Measurements from ENCODE around the gene TMEM61. TPM values are rescaled to one million over a fixed set of nuclear protein-coding genes. Genes with fewer than 3 reads are reported as not detected.
A peak's percentile ranks its signal among the peaks of the same experiment; 100 is the strongest.

The TMEM61 gene
- total RNA-seq, 1 donor from 2014 or later: 2.9 TPM

- Histone ChIP-seq H3K27me3 (ENCODE audit: control insufficient read depth, insufficient read depth, low read length) (no peaks in the 10 kb centered on the region), H3K36me3 (ENCODE audit: control insufficient read depth, insufficient read depth, low read length) (no peaks in the 10 kb centered on the region), H3K4me3 (ENCODE audit: low read depth, low read length) (no peak overlapping the region)
- no peak for DNase-seq (ENCODE audit: low read depth)
- TF ChIP-seq CTCF (IDR thresholded peaks at IDR 0.05; ENCODE audit: insufficient read depth, low read length, severe bottlenecking): no peak
- peak; percentile 13 for FAIRE-seq
Observed at GRCh38 chr1:54978528-54979326, 1.7 kb upstream of the TMEM61 start.

GRCh38 chr1:54979327-54979891 lies 1.0 kb upstream of the TMEM61 start:
- Histone ChIP-seq H3K4me3 (ENCODE audit: low read depth, low read length) (no peak overlapping the region), H3K36me3 (ENCODE audit: control insufficient read depth, insufficient read depth, low read length) (no peaks in the 10 kb centered on the region), H3K27me3 (ENCODE audit: control insufficient read depth, insufficient read depth, low read length) (no peaks in the 10 kb centered on the region)
- DNase-seq (ENCODE audit: low read depth) (no peak), FAIRE-seq (no peak)
- no peak for TF ChIP-seq CTCF (IDR thresholded peaks at IDR 0.05; ENCODE audit: insufficient read depth, low read length, severe bottlenecking)

GRCh38 chr1:54980046-54980527 lies 341 bp upstream of the TMEM61 start:
- DNase-seq (ENCODE audit: low read depth) (no peak), FAIRE-seq (no peak)
- Histone ChIP-seq H3K4me3 (ENCODE audit: low read depth, low read length) (peak overlapping the region; percentile 45), H3K27me3 (ENCODE audit: control insufficient read depth, insufficient read depth, low read length) (no peaks in the 10 kb centered on the region), H3K36me3 (ENCODE audit: control insufficient read depth, insufficient read depth, low read length) (no peaks in the 10 kb centered on the region)
- TF ChIP-seq CTCF (IDR thresholded peaks at IDR 0.05; ENCODE audit: insufficient read depth, low read length, severe bottlenecking): no peak

GRCh38 chr1:54981466-54981865 lies 1.0 kb downstream of the TMEM61 start:
- FAIRE-seq (no peak), DNase-seq (ENCODE audit: low read depth) (no peak)
- TF ChIP-seq CTCF (IDR thresholded peaks at IDR 0.05; ENCODE audit: insufficient read depth, low read length, severe bottlenecking): no peak
- H3K4me3 ChIP-seq (ENCODE audit: low read depth, low read length): no peak overlapping the region
- H3K27me3 ChIP-seq (ENCODE audit: control insufficient read depth, insufficient read depth, low read length): no peaks in the 10 kb centered on the region
- no peaks in the 10 kb centered on the region for H3K36me3 ChIP-seq (ENCODE audit: control insufficient read depth, insufficient read depth, low read length)

GRCh38 chr1:54982739-54983138 lies 2.3 kb downstream of the TMEM61 start:
- FAIRE-seq (no peak), DNase-seq (ENCODE audit: low read depth) (no peak)

More at GRCh38 chr1:54982739-54983138, 2.3 kb downstream of the TMEM61 start:
- no peak overlapping the region for H3K4me3 ChIP-seq (ENCODE audit: low read depth, low read length)
- TF ChIP-seq CTCF (IDR thresholded peaks at IDR 0.05; ENCODE audit: insufficient read depth, low read length, severe bottlenecking): no peak
- H3K27me3 ChIP-seq (ENCODE audit: control insufficient read depth, insufficient read depth, low read length): no peaks in the 10 kb centered on the region
- H3K36me3 ChIP-seq (ENCODE audit: control insufficient read depth, insufficient read depth, low read length): no peaks in the 10 kb centered on the region
